HCT116 (cell line): Measurements from ENCODE around the gene ZFAND6.

Experiments
- POLR2A ChIP-seq: IDR thresholded peaks from 2 replicates; pipeline ENCODE4 v1.7.0; 2011; ENCODE audit warnings: borderline replicate concordance; ENCODE audit not compliant: insufficient read depth, insufficient read length; ENCODE audit errors: extremely low read depth
- TF ChIP-seq, protein P1 (sequence below): IDR thresholded peaks from 2 replicates; pipeline ENCODE4 v1.6.1; 2012; ENCODE audit warnings: low read depth

DNA sequence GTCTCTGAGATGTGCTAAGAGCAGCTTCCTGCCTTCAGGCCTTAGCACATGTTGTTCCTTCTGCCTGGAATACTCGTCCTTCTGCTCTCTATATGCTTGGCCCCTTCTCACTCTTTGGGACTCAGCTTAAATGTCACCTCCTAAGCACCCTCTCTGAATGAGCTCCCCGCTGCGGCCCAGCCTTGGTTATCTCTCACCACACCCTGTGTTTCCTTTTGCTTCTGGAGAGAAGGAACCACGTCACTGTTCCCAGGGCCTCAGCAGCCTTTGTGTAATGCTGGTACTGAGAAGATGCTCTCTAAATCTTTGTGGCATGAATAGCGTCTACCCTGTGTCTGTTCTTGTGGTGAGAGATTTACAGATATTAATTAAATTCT, 95.5 kb downstream of the ZFAND6 start:
- TF ChIP-seq, protein P1, sequence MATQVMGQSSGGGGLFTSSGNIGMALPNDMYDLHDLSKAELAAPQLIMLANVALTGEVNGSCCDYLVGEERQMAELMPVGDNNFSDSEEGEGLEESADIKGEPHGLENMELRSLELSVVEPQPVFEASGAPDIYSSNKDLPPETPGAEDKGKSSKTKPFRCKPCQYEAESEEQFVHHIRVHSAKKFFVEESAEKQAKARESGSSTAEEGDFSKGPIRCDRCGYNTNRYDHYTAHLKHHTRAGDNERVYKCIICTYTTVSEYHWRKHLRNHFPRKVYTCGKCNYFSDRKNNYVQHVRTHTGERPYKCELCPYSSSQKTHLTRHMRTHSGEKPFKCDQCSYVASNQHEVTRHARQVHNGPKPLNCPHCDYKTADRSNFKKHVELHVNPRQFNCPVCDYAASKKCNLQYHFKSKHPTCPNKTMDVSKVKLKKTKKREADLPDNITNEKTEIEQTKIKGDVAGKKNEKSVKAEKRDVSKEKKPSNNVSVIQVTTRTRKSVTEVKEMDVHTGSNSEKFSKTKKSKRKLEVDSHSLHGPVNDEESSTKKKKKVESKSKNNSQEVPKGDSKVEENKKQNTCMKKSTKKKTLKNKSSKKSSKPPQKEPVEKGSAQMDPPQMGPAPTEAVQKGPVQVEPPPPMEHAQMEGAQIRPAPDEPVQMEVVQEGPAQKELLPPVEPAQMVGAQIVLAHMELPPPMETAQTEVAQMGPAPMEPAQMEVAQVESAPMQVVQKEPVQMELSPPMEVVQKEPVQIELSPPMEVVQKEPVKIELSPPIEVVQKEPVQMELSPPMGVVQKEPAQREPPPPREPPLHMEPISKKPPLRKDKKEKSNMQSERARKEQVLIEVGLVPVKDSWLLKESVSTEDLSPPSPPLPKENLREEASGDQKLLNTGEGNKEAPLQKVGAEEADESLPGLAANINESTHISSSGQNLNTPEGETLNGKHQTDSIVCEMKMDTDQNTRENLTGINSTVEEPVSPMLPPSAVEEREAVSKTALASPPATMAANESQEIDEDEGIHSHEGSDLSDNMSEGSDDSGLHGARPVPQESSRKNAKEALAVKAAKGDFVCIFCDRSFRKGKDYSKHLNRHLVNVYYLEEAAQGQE = no peak
- no peak for TF ChIP-seq POLR2A
